Hippocampal formation (tissue), 2 donors: ENCODE data around the gene RRP8.

Experiments
- DNase-seq, 2 donors: peaks; one replicate each; lab custom pipeline; 2025; lab: John Stamatoyannopoulos, UW

The RRP8 gene

DNA sequence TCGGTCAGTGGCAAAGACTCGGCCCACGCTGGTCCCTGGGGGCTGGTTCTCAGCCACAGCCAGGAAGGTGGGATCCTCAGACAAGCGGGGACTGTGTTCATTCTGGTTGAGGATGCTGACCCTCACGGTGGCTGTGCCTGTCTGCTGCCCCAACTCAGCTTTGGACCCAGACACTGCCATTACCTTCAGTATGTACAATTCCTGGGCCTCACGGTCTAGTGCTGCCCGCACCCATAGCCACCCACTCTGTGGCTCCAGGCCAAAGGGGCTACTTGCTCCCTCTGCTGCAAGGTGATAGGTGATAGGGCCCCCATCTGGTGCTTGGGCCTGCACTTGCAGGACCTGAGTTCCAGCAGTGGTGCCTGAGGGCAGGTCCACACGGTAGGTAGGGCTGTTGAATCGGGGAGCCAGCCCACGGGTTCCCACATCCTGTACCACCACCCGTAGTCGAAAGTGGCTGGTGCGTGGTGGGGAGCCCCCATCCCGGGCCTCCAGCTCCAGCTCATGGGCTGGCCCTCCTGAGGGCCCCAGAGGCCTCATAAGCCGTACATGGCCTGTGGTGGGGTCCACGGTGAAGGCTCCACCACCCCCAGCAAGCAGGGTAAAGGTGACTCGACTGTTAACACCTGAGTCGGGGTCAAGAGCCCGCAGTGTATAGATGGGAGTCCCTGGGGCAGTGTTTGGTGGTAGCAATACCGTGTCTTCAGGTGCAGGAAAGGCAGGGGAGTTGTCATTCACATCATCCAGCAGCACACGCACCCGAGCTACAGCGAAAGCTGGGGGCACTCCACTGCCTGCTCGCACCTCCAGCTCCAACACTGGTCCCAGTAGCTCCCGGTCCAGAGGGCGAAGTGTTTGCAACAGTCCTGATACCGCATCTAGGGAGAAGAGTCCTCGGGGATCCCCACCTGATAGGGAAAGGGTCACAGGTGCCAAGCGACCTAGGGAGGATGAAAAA, 29.0 kb upstream of the RRP8 start:
- no peak for DNase-seq

DNA sequence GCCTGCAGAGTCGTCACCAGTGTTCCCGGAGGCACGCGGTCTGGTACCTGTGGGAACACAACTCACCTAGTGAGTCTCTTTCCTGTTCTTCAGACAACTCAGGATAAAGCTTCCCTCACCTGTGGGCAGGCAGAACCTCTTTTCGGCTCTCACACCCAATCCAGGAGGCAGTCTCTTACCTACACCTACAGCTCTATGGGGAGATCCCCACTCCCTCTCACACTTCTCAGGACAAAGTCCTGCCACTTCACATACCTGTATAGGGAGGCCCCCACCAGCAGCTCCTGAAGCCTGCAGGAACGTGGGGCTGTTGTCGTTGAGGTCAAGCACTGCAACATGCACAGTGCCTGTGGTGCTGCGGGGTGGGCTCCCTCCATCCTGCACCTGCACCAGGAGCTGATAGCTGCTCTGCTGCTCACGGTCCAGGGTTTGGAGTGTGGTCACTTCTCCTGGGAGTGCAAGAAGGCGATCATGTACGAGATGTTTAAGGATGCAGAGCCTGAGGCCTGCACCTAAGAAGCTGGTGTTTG, 28.0 kb upstream of the RRP8 start:
- DNase-seq: no peak

DNA sequence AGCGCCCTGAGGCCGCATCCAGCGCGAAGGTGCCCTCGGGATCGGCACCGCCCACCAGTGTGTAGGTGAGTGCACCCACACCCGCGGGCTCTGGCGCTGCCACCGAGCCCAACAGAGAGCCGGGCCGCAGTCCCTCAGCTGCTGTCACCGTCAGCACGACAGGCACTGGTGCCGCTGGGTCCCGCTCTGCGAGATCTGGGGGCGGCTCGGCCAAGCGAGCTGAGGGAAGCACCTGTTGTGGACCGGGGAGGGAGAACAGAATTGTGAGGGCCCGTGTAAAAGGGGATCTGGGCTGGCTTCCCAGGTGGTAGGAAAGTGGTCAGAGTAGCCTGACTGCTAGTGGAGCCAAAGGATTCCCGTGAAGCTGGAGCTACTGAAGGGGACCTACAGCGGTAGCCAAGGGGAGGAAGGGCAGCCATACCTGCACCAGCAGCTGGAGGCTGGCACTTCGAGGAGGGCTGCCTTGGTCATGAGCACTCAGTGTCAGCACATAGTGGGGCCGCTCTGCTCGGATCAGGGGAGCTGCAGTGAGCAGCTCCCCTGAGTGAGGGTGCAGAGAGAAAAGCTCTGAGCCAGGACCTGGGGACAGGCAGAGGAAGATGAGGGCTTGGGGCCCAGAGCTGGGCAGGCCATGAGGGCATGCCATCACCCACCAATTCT, 27.3 kb upstream of the RRP8 start:
- DNase-seq: no peak

DNA sequence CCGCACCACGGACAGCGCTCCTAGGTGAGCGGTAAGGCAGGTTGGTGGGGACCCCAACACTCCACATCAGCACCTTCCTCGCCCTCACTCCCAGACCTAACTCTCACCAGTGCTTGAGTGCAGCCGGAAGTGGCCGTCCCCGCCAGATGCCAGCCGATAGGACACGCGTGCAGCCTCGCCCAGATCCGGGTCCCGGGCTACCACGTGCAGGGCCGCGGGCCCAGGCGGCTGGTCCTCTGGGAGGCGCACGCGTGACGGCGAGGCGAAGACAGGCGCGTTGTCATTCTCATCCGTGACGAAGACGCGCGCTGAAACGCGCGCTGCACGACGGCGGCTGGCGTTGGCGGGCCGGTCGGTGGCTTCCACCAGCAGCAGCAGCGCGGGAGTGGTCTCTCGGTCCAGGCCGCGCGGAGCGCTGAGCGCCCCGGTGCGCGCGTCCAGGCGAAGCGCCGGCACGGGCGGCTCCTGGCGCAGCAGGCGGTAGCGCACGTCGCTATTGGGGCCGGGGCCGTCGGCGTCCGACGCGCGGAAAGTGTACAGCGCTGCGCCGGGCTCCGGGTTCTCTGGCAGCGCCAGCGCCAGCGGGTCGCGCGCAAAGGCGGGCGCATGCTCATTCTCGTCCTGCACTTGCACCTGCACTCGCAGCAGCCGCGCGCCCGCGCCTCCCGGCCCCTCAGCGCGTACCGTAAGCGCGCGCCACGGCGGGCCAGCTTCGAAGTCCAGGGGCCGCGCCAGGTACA, 26.6 kb upstream of the RRP8 start:
- DNase-seq: no peak

DNA sequence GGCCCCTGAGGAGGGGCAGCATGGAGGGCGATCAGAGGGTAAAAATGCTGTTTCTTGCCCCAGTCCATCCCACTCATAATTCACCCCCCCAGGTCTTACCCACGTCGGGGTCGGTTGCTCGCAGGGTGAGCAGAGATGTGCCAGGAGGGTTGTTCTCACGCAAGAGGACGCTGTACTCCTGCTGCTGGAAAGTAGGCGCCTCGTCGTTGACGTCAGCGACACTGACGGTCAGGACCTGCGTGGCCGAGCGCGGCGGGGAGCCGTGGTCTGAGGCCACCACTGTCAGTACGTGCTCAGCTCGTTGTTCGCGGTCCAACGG, 26.1 kb upstream of the RRP8 start:
- no peak for DNase-seq

DNA sequence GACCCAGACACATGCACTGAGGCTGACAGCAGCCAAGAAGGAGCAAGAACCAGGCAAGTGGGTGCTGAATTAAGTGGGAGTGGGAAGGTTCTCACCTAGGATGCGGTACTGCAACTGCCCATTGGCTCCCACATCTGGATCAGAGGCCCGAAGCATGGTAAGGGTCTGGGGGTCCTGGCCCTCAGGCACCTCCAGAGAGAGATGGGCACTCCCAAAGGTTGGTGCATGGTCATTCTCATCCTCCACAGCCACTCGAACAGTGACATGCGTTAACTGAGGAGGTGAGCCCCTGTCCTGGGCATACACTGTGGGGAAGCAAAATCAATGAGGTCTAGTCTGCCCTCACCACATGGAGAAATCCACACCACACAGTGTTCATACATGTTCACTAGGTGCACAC, 25.1 kb upstream of the RRP8 start:
- DNase-seq: no peak

DNA sequence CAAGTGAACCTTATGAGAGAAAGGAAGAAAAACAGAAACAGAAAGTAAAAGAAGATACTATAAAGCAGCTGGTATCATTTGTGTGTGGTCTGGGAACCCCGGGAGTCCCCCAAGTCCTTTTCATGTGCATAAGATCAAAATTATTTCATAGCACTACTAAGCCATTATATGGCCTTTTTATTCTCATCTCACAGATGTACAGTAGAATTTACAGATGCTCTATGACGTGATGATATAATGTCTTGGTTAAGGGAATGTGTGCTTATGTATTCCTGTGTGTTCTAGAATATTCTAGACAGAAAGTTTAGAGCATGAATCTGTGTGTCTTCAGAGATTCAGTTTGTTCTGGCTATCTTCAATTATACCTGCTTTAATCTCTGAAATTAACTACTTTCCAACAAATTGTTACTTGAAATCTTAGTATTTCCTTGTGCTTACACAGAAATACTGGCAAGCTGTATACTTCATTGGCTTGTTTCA, 24.4 kb upstream of the RRP8 start:
- no peak for DNase-seq

DNA sequence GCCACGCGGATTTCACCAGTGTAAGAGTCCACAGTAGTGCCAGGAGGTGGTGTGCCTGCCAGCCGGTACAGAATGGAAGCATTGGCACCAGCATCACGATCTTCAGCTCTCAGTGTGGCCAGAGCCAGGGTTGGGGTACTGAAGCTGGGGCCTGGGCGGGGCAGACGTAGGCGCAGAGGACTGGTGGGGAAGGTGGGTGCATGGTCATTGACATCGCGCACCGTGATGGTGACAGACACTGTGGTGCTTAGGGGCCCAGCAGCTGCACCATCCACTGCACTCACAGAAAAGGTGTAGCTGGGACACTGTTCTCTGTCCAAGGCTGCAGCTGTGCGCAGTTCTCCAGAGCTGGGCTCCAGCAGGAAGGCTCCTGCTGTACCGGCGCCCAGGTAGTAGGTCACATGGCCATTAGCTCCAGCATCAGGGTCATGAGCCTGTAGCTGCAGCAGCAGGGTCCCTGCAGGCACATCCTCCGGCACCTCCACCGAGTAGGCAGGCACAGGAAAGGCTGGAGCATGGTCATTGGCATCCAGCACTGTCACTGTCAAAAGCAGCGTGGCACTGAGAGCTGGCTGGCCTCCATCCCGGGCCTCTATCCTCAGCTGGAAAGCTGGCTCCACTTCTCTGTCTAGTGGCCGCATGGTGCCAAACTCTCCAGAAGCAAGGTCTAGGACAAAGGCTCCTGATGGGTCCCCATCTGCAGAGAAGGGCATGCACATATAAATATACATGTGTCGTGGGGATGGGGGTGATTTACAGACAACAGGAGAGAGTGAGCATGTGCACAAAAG, 23.8 kb upstream of the RRP8 start:
- peak; percentile 20 to 22 for DNase-seq

DNA sequence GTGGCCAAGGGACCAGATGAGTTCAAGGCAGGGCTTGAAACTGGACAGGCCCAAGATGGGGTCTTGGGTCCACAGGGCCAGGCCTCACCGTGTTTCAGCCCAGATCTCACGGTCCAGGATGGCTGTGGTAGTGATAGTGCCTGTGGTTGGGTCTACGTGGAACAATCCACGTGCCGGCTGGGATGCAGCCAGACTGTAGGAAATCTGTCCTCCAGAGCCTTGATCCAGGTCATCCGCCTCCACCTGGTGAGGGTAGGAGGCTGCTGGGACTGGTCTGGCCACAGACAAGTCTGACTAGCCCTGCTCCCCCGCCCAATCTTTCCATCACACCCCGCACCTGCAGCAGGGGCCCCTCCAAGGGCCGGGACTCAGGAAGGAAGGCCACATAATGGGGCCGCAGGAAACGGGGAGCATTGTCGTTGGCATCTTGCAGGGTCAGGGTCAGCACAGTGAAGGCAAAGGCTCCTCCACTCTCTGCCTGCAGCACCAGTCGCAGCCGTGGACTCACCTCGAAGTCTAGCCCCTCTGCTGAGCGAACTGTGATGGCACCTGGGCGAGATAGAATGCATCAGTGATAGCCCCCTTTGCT, 22.5 kb upstream of the RRP8 start:
- DNase-seq: no peak

DNA sequence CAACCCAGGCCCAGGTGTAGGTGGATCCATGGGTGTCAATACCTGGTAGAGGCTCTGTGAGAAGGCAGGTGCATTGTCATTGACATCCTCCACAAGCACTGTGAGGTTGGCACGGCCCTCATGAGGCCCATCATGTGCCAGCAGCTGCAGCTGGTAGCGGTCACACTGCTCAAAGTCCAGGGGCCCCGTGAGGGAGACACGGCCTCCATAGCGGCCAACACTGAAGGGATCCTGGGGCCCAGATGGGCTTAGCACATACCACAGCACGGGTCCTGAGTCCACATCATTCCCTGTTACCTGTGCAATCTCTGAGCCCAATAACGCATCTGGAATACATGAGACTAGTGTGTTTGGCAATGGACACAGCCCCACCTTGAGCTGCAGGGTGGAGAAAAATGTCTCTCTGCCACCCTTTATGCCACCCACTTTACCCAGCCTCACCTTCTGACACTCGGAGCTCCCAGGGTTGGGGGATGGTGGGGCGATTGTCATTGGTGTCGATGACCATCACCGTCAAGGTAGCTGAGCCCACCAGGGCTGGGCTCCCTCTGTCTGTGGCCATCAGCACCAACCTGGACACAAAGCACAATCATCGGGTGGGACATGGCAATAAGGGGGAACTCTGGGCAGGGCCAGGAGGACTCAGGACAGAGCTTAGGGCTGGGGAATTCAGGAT, 21.9 kb upstream of the RRP8 start:
- DNase-seq: no peak

DNA sequence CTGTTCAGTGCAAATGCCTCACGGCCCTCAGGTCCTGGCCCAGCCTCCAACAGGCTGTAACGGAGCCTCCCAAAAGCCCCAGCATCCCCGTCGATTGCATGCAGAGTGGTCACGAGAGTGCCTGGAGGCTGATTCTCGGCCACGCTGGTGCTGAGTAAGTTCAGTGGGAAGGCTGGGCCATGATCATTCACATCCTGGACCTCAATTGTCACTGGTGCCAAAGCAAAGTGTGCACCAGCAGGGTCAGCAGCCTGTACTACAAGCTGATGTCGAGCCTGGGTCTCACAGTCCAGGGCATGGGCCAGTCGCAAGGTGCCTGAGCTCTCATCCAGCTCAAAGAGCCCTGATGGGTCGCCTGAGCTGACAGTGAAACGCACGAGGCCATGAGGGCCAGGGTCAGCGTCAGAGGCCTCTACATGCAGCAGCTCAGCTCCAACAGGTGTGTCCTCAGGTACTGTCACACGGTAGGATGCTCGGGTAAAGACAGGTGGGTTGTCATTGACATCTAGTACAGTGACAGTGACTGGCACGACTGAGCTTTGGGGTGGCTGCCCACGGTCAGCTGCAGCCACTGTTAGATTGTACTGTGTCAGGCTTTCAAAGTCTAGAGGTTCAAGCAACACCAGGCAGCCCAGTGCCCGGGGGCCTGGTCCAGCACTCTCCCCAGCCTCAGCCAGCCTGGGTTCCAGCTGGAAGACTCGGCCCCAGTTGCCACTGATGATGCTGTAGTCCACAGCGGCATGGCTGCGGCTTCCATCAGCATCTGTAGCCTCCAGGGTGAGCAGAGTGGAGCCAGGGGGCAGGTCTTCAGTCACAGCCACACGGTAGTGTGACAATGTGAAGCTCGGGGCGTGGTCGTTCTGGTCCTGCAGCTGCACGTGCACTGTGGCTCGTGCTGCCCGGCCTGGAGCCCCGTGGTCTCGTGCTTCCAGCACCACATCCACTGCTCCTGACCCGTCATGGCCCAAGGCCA, 20.3 kb upstream of the RRP8 start:
- no peak for DNase-seq

DNA sequence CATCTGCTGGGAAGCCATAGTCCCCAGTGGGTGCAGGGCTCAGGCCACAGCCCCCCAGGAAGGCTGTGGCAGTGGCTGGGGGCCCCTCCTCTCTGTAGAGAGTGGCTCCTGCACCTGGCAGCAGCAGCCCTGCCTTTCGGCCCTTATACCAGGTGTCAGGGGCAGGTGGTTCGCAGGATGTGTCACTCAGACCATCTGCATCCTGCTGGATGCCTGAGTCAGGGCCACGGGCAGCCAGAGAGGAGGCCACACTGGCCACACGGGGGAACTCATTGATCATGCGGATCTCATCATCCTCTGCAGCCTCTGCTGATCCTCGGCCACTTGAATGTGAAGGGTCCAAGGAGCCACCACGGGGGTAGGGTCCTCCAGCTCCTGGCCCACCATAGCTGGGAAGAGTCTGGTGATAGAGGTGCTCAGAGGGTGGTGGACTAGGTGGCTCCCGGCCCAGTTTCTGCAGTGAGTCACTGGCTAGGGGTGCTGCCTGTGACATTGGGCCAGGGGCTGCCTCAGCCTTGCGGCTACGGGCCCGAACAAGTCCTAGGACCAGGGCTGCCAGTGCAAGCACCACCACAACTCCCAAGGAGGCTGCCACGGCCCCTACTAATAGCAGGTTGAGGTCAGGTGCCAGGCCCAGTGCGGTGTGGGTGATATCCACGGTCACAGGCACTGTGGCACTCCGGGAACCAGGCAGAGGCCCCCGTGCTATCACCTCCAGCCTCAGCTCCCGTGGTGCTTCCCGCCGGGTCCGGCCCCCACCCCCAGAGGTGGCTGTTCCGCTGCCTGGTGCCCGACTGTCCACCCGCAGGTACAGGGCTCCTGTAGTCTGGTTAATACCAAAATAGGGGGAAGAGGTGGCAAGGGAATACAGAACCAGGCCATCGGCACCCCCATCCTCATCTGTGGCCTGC, 19.1 kb upstream of the RRP8 start:
- no peak for DNase-seq

DNA sequence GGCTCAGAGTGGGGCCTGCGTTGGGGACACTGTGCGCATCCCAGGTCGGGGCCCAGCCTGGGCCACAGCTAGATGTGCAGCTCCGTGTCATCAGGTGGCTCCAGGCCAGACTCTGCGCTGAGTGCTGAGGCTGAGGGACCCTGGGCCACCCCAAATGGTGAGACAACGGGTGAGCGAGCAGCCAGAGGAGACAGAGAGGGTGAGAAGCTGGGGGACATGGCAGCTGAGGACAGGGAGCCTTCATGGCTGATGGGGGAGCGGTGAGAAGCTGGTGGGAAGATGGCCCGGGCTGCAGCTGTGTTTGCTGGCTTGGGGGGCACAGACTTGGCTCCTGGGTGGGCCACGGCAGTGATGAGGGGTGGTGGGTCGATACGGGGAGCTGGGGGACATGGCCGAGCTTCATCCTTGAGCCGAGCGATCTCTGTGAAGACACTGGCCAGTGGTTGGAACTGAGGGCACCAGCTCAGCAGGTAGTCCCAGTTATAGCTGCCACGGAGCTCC, 18.3 kb upstream of the RRP8 start:
- DNase-seq: no peak

DNA sequence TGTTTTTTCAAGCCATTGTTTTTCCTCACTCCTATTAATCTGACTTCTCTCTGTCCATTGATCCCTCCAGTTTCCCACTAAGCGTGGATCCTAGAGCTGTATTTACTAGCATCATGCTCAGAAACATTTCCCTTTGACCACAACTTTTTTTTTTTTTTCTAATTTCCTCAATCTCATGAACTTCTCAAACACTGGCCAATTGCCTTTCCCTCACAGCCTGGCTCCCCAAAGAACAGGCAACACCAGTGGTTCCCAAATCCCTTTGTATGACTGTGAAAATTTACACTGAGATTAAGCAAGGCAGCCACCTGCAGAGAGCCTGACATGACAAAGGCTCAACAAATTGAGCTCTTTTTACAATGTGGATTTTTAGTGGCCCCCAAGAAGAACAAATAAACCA, 17.2 kb upstream of the RRP8 start:
- no peak for DNase-seq

DNA sequence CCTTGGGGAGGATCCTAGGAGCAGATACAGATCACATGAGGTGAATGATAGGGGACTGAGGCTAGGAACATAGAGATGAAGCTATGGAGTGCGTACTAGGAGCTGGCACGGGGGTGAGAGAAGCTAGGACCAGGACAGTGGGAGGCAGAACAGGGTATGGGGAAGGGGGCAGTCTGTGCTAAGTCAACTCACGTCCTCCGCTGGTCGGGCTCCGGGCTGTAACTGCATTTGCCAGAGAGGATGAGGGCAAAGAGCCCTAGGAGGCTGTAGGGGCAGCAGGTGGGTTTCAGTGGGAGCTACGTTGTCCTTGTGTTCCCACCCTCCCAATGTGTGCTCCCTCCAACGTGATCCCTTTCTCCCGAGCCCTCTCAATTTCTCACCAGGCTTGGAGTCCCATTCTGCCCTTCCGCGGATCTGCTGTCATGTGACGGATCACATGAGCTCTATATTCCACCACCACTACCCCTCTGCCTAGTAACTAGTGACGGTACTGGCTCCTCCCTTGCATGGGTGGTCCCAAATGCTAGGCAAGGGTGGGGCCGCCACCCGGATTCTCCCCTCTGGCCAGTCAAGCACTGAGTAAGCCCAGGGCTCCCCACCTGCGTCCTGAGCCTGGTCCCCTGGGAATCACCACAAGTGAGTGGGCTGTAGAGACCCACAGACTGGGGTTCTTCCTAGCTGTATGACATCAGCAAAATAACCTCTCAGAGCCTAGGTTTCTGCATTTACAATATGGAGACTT, 15.8 kb upstream of the RRP8 start, which contains the start of gene TPP1:
TSS of gene TPP1 (minus strand) at position 419 of the 742 bp plus-strand sequence. CDS start at position 397, 22 bp downstream.
- DNase-seq: peak; percentile 90 to 98

DNA sequence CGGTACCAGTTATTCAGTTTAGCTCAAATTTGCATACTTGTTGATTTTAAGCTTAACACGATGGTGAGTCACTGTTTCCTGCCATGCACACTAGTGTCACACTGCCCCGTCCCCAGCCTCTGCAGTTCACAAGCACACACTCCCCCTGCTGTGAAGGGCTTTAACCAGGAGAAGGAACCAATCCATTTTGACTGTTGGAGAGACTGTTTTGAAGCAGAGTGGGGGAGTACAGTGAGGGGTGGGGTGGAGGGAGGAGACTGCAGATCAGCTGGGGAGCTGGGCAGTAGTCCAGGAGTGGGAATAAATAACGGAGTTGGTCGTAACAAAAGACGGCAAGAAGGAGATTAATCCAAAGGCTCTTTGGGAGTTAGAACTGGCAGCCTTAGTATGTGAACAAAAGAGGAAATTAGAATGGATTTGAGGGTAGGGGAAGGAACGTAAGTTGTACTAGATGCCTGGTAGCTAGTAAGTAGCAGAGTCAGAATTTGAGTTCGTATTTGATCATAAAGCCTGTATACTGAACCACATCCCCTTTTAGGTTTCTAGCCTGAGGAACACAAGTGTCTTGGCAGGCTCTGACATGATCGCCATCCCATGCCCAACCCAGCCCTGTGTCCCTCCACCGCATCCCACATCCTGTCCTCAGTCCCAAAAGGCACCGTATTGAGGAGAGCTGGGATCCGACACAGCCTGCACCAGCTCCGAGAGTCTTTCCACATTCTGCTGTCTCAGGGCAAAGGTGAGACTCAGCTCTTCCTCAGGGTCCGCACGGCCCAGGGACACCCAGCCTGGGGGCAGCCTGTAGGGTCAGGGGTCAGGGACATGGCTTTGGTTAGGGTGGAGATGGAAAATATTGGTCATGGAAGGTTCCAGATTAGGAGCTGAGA, 14.9 kb upstream of the RRP8 start:
- DNase-seq: peak; percentile 52 to 68
